Amygdala (tissue), 56 donors: Measurements from ENCODE around the gene FLVCR2.
"Not testable (repeated sequence)": the region's sequence is repeated elsewhere in the genome, so short reads cannot be mapped to it uniquely, and the experiment has no call there.

ENCODE experiments used
- DNase-seq, 56 donors: peaks; one replicate each; lab custom pipeline; 2025; lab: John Stamatoyannopoulos, UW

The FLVCR2 gene

GRCh38 chr14:75589931-75590330 is 11.5 kb downstream of the FLVCR2 start:
- DNase-seq, result no peak

GRCh38 chr14:75591331-75591946 is 13.0 kb downstream of the FLVCR2 start:
- no peak for DNase-seq

GRCh38 chr14:75591987-75592575 is 13.7 kb downstream of the FLVCR2 start:
- DNase-seq, result no peak

- no peak for DNase-seq
Measured at GRCh38 chr14:75595226-75595625, 16.8 kb downstream of the FLVCR2 start.

- no peak for DNase-seq
Measured at GRCh38 chr14:75597149-75597548, 18.7 kb downstream of the FLVCR2 start.

- not testable (repeated sequence) for DNase-seq
Measured at GRCh38 chr14:75600100-75600499, 21.7 kb downstream of the FLVCR2 start.

- DNase-seq, result not testable (repeated sequence)
Measured at GRCh38 chr14:75601061-75601460, 22.6 kb downstream of the FLVCR2 start.

GRCh38 chr14:75602503-75602902 is 24.1 kb downstream of the FLVCR2 start:
- DNase-seq, result no peak

GRCh38 chr14:75604979-75605851 is 26.8 kb downstream of the FLVCR2 start:
- no peak for DNase-seq

- DNase-seq, result no peak
Measured at GRCh38 chr14:75605916-75606315, 27.5 kb downstream of the FLVCR2 start.

GRCh38 chr14:75607044-75607443 is 28.6 kb downstream of the FLVCR2 start:
- no peak for DNase-seq

- DNase-seq, result no peak
Measured at GRCh38 chr14:75607842-75608640, 29.6 kb downstream of the FLVCR2 start.

GRCh38 chr14:75609116-75609515 is 30.7 kb downstream of the FLVCR2 start:
- DNase-seq, result no peak

- peak in 1 of 56 donors; percentile 6 for DNase-seq
Measured at GRCh38 chr14:75609606-75610475, 31.4 kb downstream of the FLVCR2 start.

GRCh38 chr14:75610834-75611233 is 32.4 kb downstream of the FLVCR2 start:
- DNase-seq, result no peak

- DNase-seq, result no peak
Measured at GRCh38 chr14:75612157-75612556, 33.7 kb downstream of the FLVCR2 start.

- DNase-seq, result no peak
Measured at GRCh38 chr14:75614179-75614578, 35.8 kb downstream of the FLVCR2 start.

- DNase-seq, result peak in 2 of 56 donors; percentile 4 to 56
Measured at GRCh38 chr14:75615200-75615599, 36.8 kb downstream of the FLVCR2 start.

GRCh38 chr14:75619548-75619947 is 41.1 kb downstream of the FLVCR2 start:
- DNase-seq, result no peak

GRCh38 chr14:75625034-75625433 is 46.6 kb downstream of the FLVCR2 start:
- DNase-seq, result no peak
